Ishikawa (cell line): ENCODE data around the gene CARS1.

Experiments used
- CREB1 ChIP-seq: IDR thresholded peaks from 2 replicates; pipeline ENCODE4 v1.6.1; 2012; ENCODE audit warnings: low read depth
- EGR1 ChIP-seq: IDR thresholded peaks from 2 replicates; pipeline ENCODE4 v1.6.1; 2012
- EP300 ChIP-seq: IDR thresholded peaks from 2 replicates; pipeline ENCODE4 v1.6.1; 2012; ENCODE audit warnings: borderline replicate concordance
- MAX ChIP-seq: IDR thresholded peaks from 2 replicates; pipeline ENCODE4 v1.6.1; 2012
- NFIC ChIP-seq: IDR thresholded peaks from 2 replicates; pipeline ENCODE4 v1.6.1; 2012
- RAD21 ChIP-seq: IDR thresholded peaks from 2 replicates; pipeline ENCODE4 v1.6.1; 2012; ENCODE audit warnings: low read depth
- TAF1 ChIP-seq: IDR thresholded peaks from 2 replicates; pipeline ENCODE4 v1.6.1; 2012; ENCODE audit warnings: low read depth, mild to moderate bottlenecking
- TCF12 ChIP-seq: IDR thresholded peaks from 2 replicates; pipeline ENCODE4 v1.6.1; 2012; ENCODE audit warnings: low read depth
- YY1 ChIP-seq: IDR thresholded peaks from 2 replicates; pipeline ENCODE4 v1.6.1; 2012; ENCODE audit warnings: low read depth

- TF ChIP-seq EP300 (no peak), TAF1 (no peak), MAX (no peak), TCF12 (no peak), EGR1 (no peak), RAD21 (no peak), NFIC (no peak), CREB1 (no peak), YY1 (no peak)
Observed at GRCh38 chr11:3104961-3105790, 48.0 kb upstream of the CARS1 start.
